CD14-positive monocyte (primary cell): ENCODE results near the gene TRMU. TPM values are rescaled to one million over a fixed set of nuclear protein-coding genes. Genes with fewer than 3 reads are reported as not detected.
A peak's percentile ranks its signal among the peaks of the same experiment; 100 is the strongest.

Experiments used
- DNase-seq, 3 donors: peaks; one replicate each; pipeline ENCODE4 v3.0.0-alpha.2; 2011 to 2022
- H2AFZ ChIP-seq: 2 replicates; pipeline ENCODE4 v1.6.0; 2012; ENCODE audit warnings: mild to moderate bottlenecking, low read depth, low read length, inconsistent platforms; ENCODE audit not compliant: insufficient read depth, poor library complexity, severe bottlenecking
- H3K27ac ChIP-seq, 2 donors: 1 replicate in 1 of 2; 2 replicates in 1 of 2; pipeline ENCODE4 v1.5.1; 2012 to 2013; ENCODE audit warnings: low read length in 2 of 2, control low read depth in 1 of 2, inconsistent platforms in 1 of 2, low read depth in 1 of 2, mild to moderate bottlenecking in 1 of 2
- H3K27me3 ChIP-seq, 2 donors: one replicate each; pipeline versions ENCODE4 v1.6.0 to v1.6.1; 2011 to 2013; ENCODE audit warnings: low read length in 2 of 2; ENCODE audit not compliant: control insufficient read depth in 2 of 2, insufficient read depth in 2 of 2
- H3K36me3 ChIP-seq, 2 donors: replicated peaks in 1 of 2; 1 replicate in 1 of 2; 2 replicates in 1 of 2; pipeline versions ENCODE4 v1.5.1 to v1.6.1; 2012 to 2013; ENCODE audit warnings: low read length in 2 of 2, control low read depth in 1 of 2, inconsistent platforms in 1 of 2, mild to moderate bottlenecking in 1 of 2; ENCODE audit not compliant: insufficient read depth in 2 of 2, control insufficient read depth in 1 of 2
- H3K4me1 ChIP-seq, 2 donors: 1 replicate in 1 of 2; 2 replicates in 1 of 2; pipeline versions ENCODE4 v1.5.1 to v1.6.1; 2012 to 2013; ENCODE audit warnings: low read length in 2 of 2, control low read depth in 1 of 2, inconsistent platforms in 1 of 2, mild to moderate bottlenecking in 1 of 2, moderate library complexity in 1 of 2; ENCODE audit not compliant: insufficient read depth in 2 of 2, control insufficient read depth in 1 of 2
- H3K4me2 ChIP-seq: replicated peaks from 2 replicates; pipeline ENCODE3; 2012; ENCODE audit warnings: low read length, moderate library complexity, mild to moderate bottlenecking; ENCODE audit not compliant: poor library complexity, severe bottlenecking; ENCODE audit errors: extremely low read depth
- H3K4me3 ChIP-seq, 3 experiments: fragments of 200-600 bp in 1 of 3; sonication (generic) in 1 of 3; replicated peaks in 1 of 3; 1 replicate in 2 of 3; 2 replicates in 1 of 3; pipeline ENCODE4 v1.5.1; 2011 to 2013; ENCODE audit warnings: low read length in 3 of 3, mild to moderate bottlenecking in 3 of 3, control low read depth in 2 of 3, low read depth in 2 of 3, inconsistent platforms in 1 of 3, moderate library complexity in 1 of 3
- H3K79me2 ChIP-seq: 2 replicates; pipeline ENCODE4 v1.6.0; 2012; ENCODE audit warnings: mild to moderate bottlenecking, control low read depth, inconsistent platforms, low read length, moderate library complexity; ENCODE audit not compliant: insufficient read depth
- H3K9ac ChIP-seq: 2 replicates; pipeline ENCODE4 v1.6.0; 2017; ENCODE audit warnings: low read length, mild to moderate bottlenecking; ENCODE audit not compliant: insufficient read depth, poor library complexity, severe bottlenecking
- H3K9me3 ChIP-seq, 2 donors: replicated peaks in 1 of 2; 1 replicate in 1 of 2; 2 replicates in 1 of 2; pipeline versions ENCODE4 v1.5.1 to v1.6.1; 2012 to 2013; ENCODE audit warnings: low read length in 2 of 2, control low read depth in 1 of 2; ENCODE audit not compliant: control insufficient read depth in 1 of 2, insufficient read depth in 1 of 2
- H4K20me1 ChIP-seq: 2 replicates; pipeline ENCODE4 v1.6.0; 2012; ENCODE audit warnings: mild to moderate bottlenecking, low read length, control low read depth, moderate library complexity; ENCODE audit not compliant: insufficient read depth
- H3K27ac Mint-ChIP-seq, 7 donors: one replicate each; pipeline ENCODE4 v1.8.0; 2020; ENCODE audit warnings: mild to moderate bottlenecking in 7 of 7, mixed read lengths in 7 of 7, moderate library complexity in 6 of 7, inconsistent platforms in 2 of 7
- H3K27me3 Mint-ChIP-seq, 3 donors: one replicate each; pipeline ENCODE4 v1.8.0; 2021 to 2022; ENCODE audit warnings: low read depth in 3 of 3, mild to moderate bottlenecking in 3 of 3, mixed read lengths in 3 of 3, moderate library complexity in 3 of 3, inconsistent platforms in 1 of 3
- H3K36me3 Mint-ChIP-seq, 2 donors: one replicate each; pipeline ENCODE4 v1.8.0; 2020; ENCODE audit warnings: mixed read lengths in 2 of 2, inconsistent platforms in 1 of 2, mild to moderate bottlenecking in 1 of 2
- H3K4me1 Mint-ChIP-seq: one replicate; pipeline ENCODE4 v1.8.0; 2020; ENCODE audit warnings: mild to moderate bottlenecking, mixed read lengths
- H3K4me3 Mint-ChIP-seq, 2 donors: one replicate each; pipeline ENCODE4 v1.8.0; 2020; ENCODE audit warnings: mild to moderate bottlenecking in 2 of 2, mixed read lengths in 2 of 2, moderate library complexity in 1 of 2
- H3K9me3 Mint-ChIP-seq, 7 donors: one replicate each; pipeline ENCODE4 v1.8.0; 2020 to 2022; ENCODE audit warnings: mixed read lengths in 7 of 7, mild to moderate bottlenecking in 6 of 7, moderate library complexity in 6 of 7, inconsistent platforms in 2 of 7
- CTCF ChIP-seq: fragments of 200-600 bp; IDR thresholded peaks from one replicate; pipeline ENCODE4 v1.8.0; 2022; ENCODE audit warnings: antibody characterized with exemption, mild to moderate bottlenecking
- WGBS: methylation state at CpG from one replicate; pipeline ENCODE4 v1.1.5; 2013; ENCODE audit warnings: missing lambda C conversion rate; ENCODE audit not compliant: insufficient coverage; 5-methylcytosine and 5-hydroxymethylcytosine counted together
- intact Hi-C, 2 donors: fragments of 100-400 bp; cut with micrococcal nuclease; formaldehyde crosslinking; loops; one replicate each; pipeline versions ENCODE4 v1.15.0 to v1.15.1; 2023
- polyA plus RNA-seq, 3 donors: library from polyadenylated mRNA; depleted of rRNA in 1 of 3; unstranded in 2 of 3; stranded (reverse) in 1 of 3; fragments of 300-500 nt in 2 of 3; fragments of >200 nt in 1 of 3; fragmentation: Illumina TruSeq in 2 of 3; gene quantifications; 1 replicate in 2 of 3; 2 replicates in 1 of 3; pipeline ENCODE4 v1.2.3, GENCODE V29; 2012 to 2021

TRMU gene
- polyA plus RNA-seq, 3 donors: 4.7 to 32.9 (median 5.6) TPM

- no peaks in the 10 kb centered on the region for H3K27me3 ChIP-seq
- intact Hi-C loops: loop anchor here (10.0 kb wide), 2 partner anchors 264 to 304 kb away; no protein-coding TSS in a partner anchor
- H3K27ac ChIP-seq: no peak overlapping the region
- H3K9ac ChIP-seq: no peak overlapping the region
- H3K4me3 Mint-ChIP-seq: no peak overlapping the region
- H3K9me3 ChIP-seq: no peaks in the 10 kb centered on the region
- peaks cover 23 to 45% of the 10 kb centered on the region in 2 donors for H3K36me3 Mint-ChIP-seq
- H3K4me1 ChIP-seq: peaks cover 22 to 29% of the 10 kb centered on the region in 2 donors
- H3K4me2 ChIP-seq: no peak overlapping the region
- H2AFZ ChIP-seq: no peak overlapping the region
- peak overlapping the region in 1 of 7 donors; percentile 50 for H3K27ac Mint-ChIP-seq
- no peak for TF ChIP-seq CTCF
- no peaks in the 10 kb centered on the region for H3K9me3 Mint-ChIP-seq
- 95% methylated on average over 13 of the region's 13 CpGs for WGBS
- no peaks in the 10 kb centered on the region for H4K20me1 ChIP-seq
- peaks cover 0 to 2% (median 0%) of the 10 kb centered on the region in 3 donors for H3K27me3 Mint-ChIP-seq
- H3K79me2 ChIP-seq: peaks cover 70% of the 10 kb centered on the region
- DNase-seq: no peak
- H3K4me3 ChIP-seq: no peak overlapping the region
- peaks cover 11 to 37% of the 10 kb centered on the region in 2 donors for H3K36me3 ChIP-seq
- H3K4me1 Mint-ChIP-seq: peaks cover 31% of the 10 kb centered on the region
These were observed 36.4 kb upstream of the TRMU start for GRCh38 chr22:46299101-46299500.

GRCh38 chr22:46300491-46300890 is 35.0 kb upstream of the TRMU start:
- Mint-ChIP-seq H3K9me3 (no peaks in the 10 kb centered on the region), H3K27me3 (peaks cover 0 to 2% (median 0%) of the 10 kb centered on the region in 3 donors), H3K27ac (peak overlapping the region in 1 of 7 donors; percentile 70), H3K36me3 (peaks cover 23 to 56% of the 10 kb centered on the region in 2 donors), H3K4me3 (no peak overlapping the region), H3K4me1 (peaks cover 23% of the 10 kb centered on the region)
- H3K9me3 ChIP-seq: no peaks in the 10 kb centered on the region
- DNase-seq: no peak
- no peaks in the 10 kb centered on the region for H4K20me1 ChIP-seq
- no peak for TF ChIP-seq CTCF
- no peak overlapping the region for H3K27ac ChIP-seq
- 100% methylated on average over 4 of the region's 7 CpGs for WGBS
- peaks cover 19 to 26% of the 10 kb centered on the region in 2 donors for H3K4me1 ChIP-seq
- intact Hi-C loops: no loop called here
- H2AFZ ChIP-seq: no peak overlapping the region
- no peak overlapping the region for H3K9ac ChIP-seq
- H3K4me3 ChIP-seq: no peak overlapping the region
- peaks cover 84% of the 10 kb centered on the region for H3K79me2 ChIP-seq
- H3K4me2 ChIP-seq: no peak overlapping the region
- peaks cover 17 to 49% of the 10 kb centered on the region in 2 donors for H3K36me3 ChIP-seq
- H3K27me3 ChIP-seq: no peaks in the 10 kb centered on the region
